Mesodermal cell (in vitro differentiated cells): ENCODE data around the gene TRIM65.

Experiments
- H3K27ac ChIP-seq: 2 replicates; pipeline ENCODE4 v1.7.0; 2013; ENCODE audit warnings: mild to moderate bottlenecking, low read depth, low read length, moderate library complexity; ENCODE audit not compliant: severe bottlenecking
- H3K36me3 ChIP-seq: 2 replicates; pipeline ENCODE4 v1.7.1; 2013; ENCODE audit warnings: mild to moderate bottlenecking, low read length, moderate library complexity; ENCODE audit not compliant: control insufficient read depth, insufficient read depth
- H3K4me1 ChIP-seq: one replicate; pipeline ENCODE4 v1.7.1; 2013; ENCODE audit warnings: mild to moderate bottlenecking, low read length; ENCODE audit not compliant: insufficient read depth, control insufficient read depth, poor library complexity, severe bottlenecking
- H3K4me3 ChIP-seq: 2 replicates; pipeline ENCODE4 v1.7.0; 2013; ENCODE audit warnings: low read length, control low read depth, mild to moderate bottlenecking; ENCODE audit not compliant: insufficient read depth, poor library complexity, severe bottlenecking; ENCODE audit errors: extremely low read depth
- H3K9me3 ChIP-seq: 2 replicates; pipeline ENCODE4 v1.7.1; 2013; ENCODE audit warnings: mild to moderate bottlenecking, low read length, moderate library complexity; ENCODE audit not compliant: control insufficient read depth
- WGBS, 2 experiments: methylation state at CpG; one replicate each; pipeline ENCODE4 v1.1.5; 2013; ENCODE audit warnings: missing lambda C conversion rate in 2 of 2; ENCODE audit not compliant: insufficient coverage in 2 of 2; 5-methylcytosine and 5-hydroxymethylcytosine counted together

Gene TRIM65

DNA sequence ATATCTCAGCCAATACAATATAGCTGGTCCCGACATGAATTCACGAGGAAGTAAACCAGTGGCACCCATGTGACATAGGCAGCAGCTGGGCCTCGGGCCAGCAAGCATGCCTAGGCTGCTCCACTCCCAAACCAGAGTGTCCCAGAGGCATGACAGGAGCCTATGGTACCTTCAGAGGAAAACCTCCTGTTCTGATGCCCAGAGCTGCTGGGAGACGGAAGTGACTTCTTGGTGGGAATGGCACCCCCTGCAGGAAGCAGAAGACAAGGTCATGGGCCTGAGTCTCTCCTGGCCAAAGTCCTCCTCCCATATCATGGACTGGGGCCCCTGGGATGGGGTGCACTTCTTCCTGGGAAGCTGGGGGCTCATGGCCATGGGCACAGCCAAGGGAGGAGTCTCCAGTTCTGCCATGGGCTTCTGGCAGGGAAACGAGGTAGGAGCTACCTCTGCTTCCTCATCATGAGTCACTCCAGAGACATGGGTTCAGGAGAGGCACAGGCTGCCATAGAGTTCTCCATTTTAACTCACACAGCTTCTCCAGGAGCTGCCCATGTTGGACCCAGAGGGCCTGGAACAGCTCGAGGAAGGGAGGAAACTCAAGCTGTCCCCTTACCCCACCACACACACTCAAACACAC, 30.7 kb upstream of the TRIM65 start:
- WGBS, 2 experiments: 79 to 89% methylated on average over 4 to 5 of the region's 6 CpGs

DNA sequence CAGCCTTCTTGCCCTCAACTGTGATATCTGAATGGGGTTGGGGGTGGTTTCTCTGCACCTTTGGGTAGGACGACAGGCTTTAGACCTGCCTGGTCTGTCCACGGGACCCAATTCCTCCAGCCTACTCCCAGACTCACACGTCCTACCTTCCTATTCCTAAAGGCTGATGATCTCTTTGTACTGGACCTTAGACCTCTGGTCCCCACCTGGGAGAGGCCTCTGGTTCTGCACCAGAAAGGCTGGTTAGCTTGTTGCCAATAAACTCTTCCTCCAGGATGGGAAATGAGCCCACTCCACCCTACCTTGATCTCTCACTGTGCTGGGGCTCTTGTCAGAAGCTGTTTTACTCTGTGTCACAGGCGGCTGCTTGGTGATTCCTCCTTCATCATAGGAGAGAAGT, 29.7 kb upstream of the TRIM65 start:
- no peaks in the 10 kb centered on the region for H3K4me1 ChIP-seq
- no peaks in the 10 kb centered on the region for H3K9me3 ChIP-seq
- H3K4me3 ChIP-seq: no peak overlapping the region
- H3K27ac ChIP-seq: no peak overlapping the region
- WGBS, 2 experiments: 79 to 94% methylated on average over 2 of the region's 4 CpGs
- H3K36me3 ChIP-seq: peaks cover 3% of the 10 kb centered on the region

More for the DNA sequence above, 30.7 kb upstream of the TRIM65 start:
- H3K9me3 ChIP-seq: no peaks in the 10 kb centered on the region
- no peak overlapping the region for H3K27ac ChIP-seq
- H3K4me1 ChIP-seq: no peaks in the 10 kb centered on the region
- peaks cover 3% of the 10 kb centered on the region for H3K36me3 ChIP-seq
- no peak overlapping the region for H3K4me3 ChIP-seq

DNA sequence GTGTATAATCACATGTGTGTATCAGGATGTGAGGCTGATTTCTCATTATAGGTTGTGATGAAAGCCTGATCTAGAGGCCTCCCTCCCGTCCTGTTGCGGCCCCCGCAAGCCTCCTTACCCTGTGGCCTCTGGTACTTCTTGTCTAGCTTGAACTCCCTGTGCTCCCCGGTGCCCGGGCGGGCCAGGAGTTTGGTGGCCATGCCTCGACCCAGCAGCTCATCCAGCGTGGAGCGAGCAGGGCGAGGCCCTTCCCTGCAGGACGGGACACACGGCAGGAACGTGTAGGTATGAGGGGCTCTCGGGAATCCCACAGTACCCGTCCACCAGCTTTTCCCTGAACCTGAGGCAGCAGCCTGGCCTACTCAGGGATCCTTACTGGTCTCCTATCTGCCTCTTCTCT, 29.2 kb upstream of the TRIM65 start:
- Histone ChIP-seq H3K4me1 (no peaks in the 10 kb centered on the region), H3K27ac (no peak overlapping the region), H3K4me3 (no peak overlapping the region), H3K36me3 (no peaks in the 10 kb centered on the region), H3K9me3 (no peaks in the 10 kb centered on the region)
- WGBS, 2 experiments: 94 to 98% methylated on average over 12 to 15 of the region's 15 CpGs

DNA sequence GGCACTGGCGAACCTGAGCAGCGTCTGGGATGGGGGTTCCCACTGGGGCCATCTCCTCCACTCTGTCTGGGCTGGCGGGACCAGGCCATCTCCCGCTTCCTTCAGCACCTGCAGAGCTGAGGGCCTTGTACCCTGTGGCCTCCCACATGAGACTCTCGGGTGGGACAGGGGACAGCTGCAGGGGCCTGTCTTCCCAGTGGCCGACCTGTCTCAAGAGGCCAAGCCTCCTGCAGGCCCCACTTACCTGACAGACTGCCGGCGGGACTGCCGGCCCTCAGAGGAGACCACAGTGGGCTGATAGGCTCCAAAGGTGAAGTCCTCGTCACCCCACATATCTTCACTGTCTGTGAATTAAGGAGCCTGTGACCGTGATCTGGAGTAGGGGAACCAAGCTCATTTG, 28.4 kb upstream of the TRIM65 start:
- no peak overlapping the region for H3K27ac ChIP-seq
- WGBS, 2 experiments: 85 to 95% methylated on average over 9 to 10 of the region's 11 CpGs
- no peaks in the 10 kb centered on the region for H3K9me3 ChIP-seq
- H3K4me3 ChIP-seq: no peak overlapping the region
- H3K36me3 ChIP-seq: no peaks in the 10 kb centered on the region
- no peaks in the 10 kb centered on the region for H3K4me1 ChIP-seq

DNA sequence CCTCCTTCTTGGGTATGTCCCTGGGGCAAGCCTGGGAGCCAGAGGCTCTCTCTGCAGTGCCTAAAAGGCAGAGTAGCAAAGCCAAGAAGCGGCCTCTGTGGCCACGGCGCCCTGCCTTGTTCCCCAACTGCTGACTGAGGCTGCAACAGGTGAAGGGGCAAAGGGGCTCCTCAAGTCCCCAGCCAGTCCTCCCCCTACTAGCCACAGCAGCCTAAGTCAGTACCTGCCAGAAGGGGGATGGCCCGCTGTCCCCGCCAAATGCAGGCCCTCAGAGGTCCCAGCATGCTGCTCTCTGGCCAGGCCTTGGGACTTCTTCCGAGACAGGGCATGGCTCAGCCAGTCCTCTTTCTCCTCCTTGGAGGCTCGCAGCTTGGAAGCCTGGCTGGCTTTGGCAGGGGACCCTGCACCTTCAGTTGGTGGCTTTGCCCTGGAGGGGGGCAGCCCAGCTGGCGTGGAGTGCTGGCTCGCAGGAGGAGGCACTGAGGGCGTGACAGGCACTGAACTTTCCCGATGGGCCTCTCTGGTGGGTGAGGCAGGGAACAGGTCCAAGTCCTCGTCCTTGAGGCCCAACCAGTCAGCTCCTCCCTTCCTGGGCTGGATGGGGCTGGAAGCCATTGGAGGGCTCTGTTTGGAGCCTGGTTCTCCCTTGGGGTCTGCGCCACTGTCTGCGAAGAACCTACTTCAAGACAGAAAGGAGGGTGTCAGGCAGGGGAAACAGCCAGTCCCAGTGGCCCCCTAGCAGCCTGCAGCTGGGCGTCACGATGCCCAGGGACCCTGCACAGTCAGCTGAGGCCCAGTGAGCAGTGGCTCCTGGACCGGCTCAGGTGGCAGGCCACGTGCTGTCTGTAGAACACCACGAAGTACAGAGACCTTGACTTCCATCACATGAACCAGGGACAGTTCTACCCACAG, 26.5 kb upstream of the TRIM65 start:
- no peaks in the 10 kb centered on the region for H3K36me3 ChIP-seq
- H3K4me1 ChIP-seq: no peaks in the 10 kb centered on the region
- no peak overlapping the region for H3K4me3 ChIP-seq
- H3K9me3 ChIP-seq: no peaks in the 10 kb centered on the region
- no peak overlapping the region for H3K27ac ChIP-seq
- WGBS, 2 experiments: 93 to 95% methylated on average over 18 of the region's 19 CpGs

DNA sequence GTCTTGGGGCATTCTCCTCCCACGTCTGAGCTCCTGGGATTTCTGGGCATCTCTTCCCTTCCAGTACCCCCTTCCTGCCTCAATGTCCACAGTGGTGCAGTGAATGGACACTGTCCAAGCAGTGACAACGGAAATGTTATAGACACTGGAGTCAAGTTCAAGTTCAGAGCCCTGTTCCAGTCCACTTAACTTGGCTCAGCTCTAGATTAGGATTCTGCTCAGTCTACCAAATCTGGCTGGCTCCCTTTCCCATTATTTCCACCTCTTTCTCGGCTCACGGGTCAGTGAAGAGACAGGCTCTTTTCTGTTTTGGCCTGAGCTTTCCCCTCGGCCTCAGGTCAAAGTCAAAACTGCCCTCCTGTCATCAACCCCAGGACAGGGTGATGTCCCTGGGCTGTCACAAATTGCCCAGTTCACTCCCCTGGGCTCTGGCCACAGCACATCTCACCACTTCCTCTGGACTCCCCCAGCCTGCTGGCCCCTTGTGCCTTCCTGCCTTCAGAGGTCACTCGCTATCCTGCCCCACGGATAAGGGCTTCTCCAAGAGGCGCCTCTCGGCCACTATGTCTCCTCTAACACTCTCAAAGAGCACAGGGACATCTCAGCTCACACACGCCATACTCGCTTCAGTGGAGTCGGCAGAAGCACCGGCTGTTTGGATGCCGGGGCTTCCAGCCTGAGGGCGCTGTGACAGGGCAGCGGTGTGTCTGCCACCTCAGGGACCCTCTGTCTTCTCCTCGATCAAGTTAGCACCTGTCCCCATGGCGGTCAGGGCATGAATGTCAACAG, 25.6 kb upstream of the TRIM65 start:
- 93 to 96% methylated on average over 17 to 18 of the region's 18 CpGs for WGBS, 2 experiments
- no peaks in the 10 kb centered on the region for H3K36me3 ChIP-seq
- no peak overlapping the region for H3K4me3 ChIP-seq
- no peak overlapping the region for H3K27ac ChIP-seq
- no peaks in the 10 kb centered on the region for H3K9me3 ChIP-seq
- H3K4me1 ChIP-seq: no peaks in the 10 kb centered on the region

DNA sequence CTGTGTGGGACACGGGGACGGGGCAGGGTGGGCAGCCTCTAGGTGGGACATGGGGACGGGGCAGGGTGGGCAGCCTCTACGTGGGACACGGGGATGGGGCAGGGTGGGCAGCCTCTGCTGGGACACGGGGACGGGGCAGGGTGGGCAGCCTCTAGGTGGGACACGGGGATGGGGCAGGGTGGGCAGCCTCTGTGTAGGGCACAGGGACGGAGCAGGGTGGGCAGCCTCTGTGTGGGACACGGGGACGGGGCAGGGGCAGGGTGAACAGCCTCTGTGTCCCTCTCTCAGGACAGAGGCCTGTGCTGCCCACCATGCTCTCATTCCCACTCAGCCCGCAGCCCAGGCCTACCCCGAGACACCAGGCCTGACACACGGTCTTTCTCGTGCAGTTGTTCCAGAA, 24.8 kb upstream of the TRIM65 start:
- WGBS, 2 experiments: 93 to 99% methylated on average over 11 to 12 of the region's 15 CpGs
- no peaks in the 10 kb centered on the region for H3K4me1 ChIP-seq
- no peak overlapping the region for H3K4me3 ChIP-seq
- no peaks in the 10 kb centered on the region for H3K9me3 ChIP-seq
- H3K27ac ChIP-seq: no peak overlapping the region
- H3K36me3 ChIP-seq: no peaks in the 10 kb centered on the region

DNA sequence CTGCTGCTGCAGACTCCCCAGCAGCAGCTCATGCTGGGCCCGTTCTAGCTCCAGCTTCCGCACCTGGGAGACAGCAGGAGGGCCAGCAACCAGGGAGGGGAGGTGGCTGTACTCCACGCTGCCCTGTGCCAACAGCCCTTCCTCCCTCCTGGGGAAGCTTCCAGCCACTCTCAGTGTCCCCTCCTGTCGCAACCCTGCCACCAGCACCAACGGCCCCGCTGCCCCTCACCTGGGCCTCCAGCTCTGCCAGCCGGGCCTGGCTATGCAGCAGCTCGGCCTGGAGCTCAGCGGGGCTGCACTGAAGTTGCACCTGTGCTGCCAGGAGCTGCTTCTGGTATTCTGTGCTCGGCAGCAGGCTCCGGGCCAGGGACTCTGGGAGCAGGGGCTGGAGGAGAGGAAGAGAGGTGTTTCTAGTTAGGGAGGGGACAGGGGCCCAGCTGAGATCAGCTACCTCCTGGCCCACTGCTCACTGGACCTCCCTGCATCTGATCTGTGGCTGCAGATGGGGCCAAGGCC, 23.4 kb upstream of the TRIM65 start:
- H3K4me3 ChIP-seq: no peak overlapping the region
- WGBS, 2 experiments: 93 to 95% methylated on average over 7 to 10 of the region's 11 CpGs
- no peaks in the 10 kb centered on the region for H3K9me3 ChIP-seq
- no peaks in the 10 kb centered on the region for H3K36me3 ChIP-seq
- no peaks in the 10 kb centered on the region for H3K4me1 ChIP-seq
- H3K27ac ChIP-seq: no peak overlapping the region

DNA sequence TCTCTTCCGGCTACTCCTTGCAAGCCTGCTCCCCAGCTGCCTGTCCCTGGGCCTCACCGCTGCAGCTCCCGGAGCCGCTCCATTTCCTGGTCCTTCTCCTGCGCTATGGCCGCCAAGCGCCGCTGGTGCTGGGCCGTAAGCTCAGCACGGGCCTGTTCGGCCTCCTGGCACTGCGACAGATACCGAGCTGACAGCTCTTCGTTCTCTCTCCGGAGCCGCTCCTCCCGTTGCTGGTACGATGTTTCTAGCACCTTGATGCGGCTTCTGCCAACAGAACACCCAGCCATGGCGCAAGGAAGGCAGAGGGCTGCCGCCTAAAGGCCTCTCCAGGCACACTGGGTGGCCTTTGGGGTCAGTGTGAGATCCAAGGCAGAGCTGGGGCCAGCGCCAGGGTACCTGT, 22.9 kb upstream of the TRIM65 start:
- Histone ChIP-seq H3K4me1 (no peaks in the 10 kb centered on the region), H3K9me3 (no peaks in the 10 kb centered on the region), H3K4me3 (no peak overlapping the region), H3K36me3 (no peaks in the 10 kb centered on the region), H3K27ac (no peak overlapping the region)
- WGBS, 2 experiments: 92 to 96% methylated on average over 21 to 22 of the region's 22 CpGs

DNA sequence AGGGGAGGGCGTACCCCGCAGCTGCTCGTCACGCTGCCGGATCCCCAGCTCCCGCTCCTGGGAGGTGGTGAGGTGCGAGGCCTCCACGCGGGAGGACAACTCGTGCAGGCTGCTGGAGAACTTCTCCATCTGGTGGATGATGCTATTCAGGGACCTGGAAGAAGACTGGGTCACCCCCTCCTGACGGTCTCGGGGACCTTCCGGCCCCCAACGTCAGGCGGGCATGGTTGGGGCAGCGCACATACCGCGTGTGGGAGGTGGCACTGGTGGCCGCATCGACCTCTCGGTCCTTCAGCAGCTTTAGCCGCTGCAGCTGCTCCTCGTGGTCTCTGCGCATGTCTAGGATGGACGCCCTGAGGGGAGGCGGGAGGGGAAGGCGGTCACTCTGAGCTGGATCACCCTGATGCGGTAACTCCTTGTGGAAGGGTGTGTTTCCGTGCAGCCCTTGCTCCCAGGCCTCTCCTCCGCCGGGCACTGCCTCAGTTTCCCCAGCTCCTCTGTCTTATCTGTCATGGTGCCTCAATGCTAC, 21.2 kb upstream of the TRIM65 start:
- no peaks in the 10 kb centered on the region for H3K36me3 ChIP-seq
- H3K27ac ChIP-seq: no peak overlapping the region
- WGBS, 2 experiments: 95 to 96% methylated on average over 22 to 24 of the region's 31 CpGs
- H3K9me3 ChIP-seq: no peaks in the 10 kb centered on the region
- H3K4me1 ChIP-seq: no peaks in the 10 kb centered on the region
- no peak overlapping the region for H3K4me3 ChIP-seq
